Activated naive CD4-positive, alpha-beta T cell treated with anti-CD3 and anti-CD28 coated beads, Interleukin-2, amount 50 U/mL, for 16 hours (primary cell): ENCODE results near the gene PACS2.

Source experiments
- DNase-seq: peaks from one replicate; pipeline ENCODE4 v3.0.0-alpha.2; 2020

Gene PACS2

DNA sequence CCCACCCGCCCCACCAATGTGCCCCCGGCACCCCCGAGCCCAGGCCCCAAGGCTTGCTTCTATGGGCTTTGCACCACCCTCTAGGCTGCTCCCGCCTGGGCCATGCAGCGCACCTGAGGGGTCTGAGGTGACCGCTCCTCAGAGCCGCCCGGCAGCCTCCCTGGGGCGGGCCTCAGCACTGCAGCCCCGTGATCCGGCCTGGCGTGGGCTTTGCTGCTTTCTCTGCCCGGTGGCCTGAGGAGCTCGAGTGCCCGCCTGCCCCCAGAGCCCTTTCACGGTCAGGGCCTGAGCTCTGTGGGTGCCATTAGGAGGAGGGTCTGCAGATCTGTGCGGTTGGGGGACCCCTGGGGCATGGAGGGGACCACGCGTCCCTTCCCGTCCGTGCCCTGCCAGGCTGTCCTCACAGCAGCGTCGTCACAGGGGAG is 111.3 kb downstream of the PACS2 start:
- no peak for DNase-seq

DNA sequence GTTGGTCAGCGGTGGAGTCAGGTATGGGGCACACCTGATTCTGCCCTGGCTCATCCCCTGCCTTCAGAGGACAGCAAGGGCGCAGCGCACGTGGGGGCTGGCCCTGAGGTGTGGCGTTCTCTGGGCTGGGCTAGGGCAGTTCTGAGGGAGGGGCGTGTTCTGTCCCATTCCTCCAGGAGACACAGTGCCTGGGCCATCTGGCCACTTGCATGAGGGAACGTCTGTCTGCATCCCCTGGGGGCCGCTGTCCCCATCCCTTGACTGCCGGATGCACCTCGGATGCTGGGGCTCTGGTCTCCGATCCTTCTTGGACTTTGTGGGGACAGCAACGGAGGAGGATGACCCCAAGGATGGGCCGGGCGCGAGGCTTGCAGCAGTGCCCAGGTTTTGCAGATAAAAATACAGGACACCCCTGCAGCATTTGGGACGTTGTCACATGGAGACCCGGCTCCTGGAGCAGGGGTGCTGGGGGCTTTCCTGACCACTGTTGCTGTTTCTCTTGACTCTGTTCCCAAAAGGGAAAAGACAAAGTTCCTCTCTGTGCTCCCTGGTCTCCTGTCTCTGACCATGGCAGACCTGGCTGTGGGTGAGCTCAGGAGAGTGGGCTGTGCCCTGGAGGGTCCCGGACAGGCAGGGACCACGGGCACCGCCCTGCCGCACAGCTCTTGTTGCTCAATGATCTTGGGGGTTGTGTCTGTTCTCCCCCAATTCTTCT is 112.0 kb downstream of the PACS2 start:
- DNase-seq = no peak

DNA sequence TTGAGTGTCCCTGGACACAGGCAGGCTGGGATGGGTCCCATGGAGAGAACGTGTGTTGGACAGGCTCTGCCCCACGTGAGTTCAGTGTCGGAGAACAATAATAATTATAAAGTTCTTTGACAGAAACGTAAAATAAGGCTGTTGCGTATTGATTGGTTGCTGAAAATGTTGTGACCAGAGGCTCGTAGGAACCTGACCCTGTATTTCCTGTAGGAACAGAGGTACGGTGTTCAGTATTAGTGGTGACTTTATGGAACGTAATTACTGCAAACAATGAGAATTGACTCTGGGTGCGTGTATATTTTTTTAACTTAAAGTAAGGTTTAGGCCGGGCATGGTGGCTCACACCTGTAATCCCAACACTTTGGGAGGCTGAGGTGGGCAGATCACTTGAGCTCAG is 112.9 kb downstream of the PACS2 start:
- DNase-seq = no peak

DNA sequence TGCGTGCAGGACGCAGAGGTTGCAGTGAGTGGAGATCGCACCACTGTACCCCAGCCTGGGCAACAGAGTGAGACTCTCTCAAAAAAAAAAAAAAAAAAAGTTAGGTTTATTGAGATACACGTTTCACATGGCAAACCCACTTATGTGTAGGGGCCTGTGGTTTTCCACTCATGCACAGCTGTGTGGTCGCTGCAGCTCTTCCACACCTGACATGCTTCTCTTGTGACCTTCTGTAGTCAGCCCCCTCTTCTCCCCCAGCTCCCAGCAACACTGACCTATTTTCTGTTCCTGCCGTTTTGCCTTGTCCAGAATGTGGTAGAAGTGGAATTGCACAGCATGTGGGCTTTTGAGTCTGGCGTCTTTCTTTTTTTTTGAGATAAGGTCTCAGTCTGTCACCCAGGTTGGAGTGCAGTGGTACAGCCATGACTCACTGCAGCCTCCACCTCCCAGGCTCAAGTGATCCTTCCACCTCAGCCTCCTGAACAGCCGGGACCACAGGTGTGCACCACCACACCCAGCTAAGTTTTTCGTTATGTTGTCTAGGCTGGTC is 113.5 kb downstream of the PACS2 start:
- no peak for DNase-seq

DNA sequence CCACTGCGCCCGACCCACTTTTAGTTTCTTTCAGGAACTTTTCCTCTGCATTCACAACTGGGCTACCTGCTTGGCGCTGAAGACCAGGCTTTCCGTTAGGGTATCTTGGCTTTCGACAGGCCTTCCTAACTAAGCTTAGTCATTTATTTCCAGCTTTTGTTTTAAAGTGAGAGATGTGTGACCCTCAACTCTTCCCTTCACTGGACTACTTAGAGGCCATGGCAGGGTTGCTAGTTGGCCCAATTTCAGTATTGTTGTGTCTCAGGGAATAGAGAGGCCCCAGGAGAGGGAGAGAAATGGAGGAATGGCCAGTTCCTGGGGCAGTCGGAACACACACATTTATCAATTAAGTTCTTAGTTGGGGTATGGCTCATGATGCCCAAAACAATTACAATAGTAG is 115.5 kb downstream of the PACS2 start:
- no peak for DNase-seq

DNA sequence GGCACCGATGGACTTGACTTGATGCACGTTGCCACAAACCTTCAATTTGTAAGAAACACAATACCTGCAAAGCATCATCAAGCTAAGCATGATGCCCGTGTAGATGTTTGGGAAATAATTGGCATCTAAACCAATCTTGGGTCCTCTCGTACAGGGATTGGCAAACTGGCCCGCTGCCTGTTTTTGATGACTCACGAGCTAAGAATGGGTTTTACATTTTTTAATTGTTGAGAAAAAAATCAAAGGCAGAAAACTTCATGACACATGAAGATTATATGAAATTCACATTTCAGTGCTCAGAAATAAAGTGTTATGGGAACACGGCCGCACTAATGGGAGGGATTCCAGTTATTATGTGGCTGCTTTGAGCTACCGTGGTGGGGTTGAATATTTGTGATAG is 116.0 kb downstream of the PACS2 start:
- no peak for DNase-seq

DNA sequence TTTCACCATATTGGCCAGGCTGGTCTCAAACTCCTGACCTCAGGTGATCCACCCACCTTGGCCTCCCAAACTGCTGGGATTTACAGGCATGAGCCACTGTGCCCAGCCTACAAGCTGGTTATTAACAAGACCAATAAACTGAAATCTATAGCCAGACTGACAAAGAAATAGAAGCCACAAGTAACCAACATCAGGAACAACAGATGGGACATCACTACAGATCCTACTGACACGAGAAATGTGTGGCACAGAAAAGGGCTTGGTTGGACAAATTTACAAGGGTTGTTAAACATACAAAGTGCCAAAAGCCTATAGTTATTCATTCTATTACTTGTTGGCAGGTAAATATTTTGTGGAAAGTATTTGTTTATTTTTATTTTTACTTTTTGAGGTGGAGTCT is 116.7 kb downstream of the PACS2 start:
- DNase-seq = no peak

DNA sequence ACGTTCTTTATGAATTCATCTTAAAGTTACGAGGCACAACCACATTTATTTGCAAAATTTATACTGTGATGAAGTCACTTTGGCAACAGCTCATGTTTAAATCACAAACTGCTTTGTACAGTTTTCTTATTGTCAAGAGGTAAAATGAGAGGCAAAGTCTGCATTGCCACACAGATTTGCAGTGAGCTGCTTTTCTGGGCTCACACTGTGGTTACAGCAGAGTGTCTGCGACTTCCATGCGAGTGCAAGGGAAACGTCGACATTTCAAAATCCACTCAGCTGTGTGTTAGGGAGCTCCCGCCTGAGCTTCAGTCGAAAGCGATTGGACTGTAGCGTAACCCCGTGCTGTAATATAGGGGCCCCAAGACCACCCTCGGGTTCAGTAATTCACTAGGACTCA is 118.1 kb downstream of the PACS2 start:
- DNase-seq = no peak

DNA sequence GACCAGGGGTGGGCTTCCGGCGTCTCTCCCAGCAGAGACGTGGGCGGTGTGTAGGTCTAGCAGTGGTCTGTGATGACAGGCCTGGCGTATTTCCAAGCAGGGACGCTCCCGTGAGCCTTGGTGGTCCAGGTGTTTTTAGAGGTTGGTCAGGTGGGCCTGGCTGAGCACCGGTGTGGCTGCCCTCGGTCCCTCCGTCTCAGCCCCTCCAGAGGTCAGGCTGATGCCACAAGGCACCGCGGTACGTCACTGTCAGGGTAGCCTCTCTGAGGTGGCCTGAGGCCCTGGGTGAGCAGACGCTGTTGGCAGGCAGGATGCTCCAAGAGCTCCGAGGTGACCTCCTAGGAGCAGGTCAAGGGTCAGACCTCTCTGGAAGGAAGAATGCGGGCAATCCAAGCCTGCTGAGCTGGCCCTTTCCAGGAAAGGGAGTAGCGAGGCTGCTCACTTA is 118.6 kb downstream of the PACS2 start:
- DNase-seq = no peak

DNA sequence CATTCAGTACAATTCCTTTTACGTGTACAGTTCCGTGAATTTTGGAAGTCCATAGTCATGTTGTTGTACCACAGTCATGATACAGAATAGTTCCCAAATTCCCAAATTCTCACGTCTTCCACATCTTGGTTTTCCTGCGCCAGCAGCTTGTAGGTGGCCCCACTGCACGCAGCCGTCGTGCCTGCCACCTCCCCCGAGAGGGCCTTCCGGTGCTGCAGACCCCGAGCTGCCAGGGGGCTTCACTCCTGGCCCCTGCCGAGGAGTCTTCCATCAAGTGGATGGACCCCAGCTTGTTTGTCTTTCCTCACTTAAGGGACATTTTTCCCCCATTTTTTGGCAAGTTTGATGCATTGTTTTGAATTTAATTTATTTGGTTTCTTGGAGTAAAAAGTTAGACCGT is 121.9 kb downstream of the PACS2 start:
- DNase-seq = no peak

DNA sequence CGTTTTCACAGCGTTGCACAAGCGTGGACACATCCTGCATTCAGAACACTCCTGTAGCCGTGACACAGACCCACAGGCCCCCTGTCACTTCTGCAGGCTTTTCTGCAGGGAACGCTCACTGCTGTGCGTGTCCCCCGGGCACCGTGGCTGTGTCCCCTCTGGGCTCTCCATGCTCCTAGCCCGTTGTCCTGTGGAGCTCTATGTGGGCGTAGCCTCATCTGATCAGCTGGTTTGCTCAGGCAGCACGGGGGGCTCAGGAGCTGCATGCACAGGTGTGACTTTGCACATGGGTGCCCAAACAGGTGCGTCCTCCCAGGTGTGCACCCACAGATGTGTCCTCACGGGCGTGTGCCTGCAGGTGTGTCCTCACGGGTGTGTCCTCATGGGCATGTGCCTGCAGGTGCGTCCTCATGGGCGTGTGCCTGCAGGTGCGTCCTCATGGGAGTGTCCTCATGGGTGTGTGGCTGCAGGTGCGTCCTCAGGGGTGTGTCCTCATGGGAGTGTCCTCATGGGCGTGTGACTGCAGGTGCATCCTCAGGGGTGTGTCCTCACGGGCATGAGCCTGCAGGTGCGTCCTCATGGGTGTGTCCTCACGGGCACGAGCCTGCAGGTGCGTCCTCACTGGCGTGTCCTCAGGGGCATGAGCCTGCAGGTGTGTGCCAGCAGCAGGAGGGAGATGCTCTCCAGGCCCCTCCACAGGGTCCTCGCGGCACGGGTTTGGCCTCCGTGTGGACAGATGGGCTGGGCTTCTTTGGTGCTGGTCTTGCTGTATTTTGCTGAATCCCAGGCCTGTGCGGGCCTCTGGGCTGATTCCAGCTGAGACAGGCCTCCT is 122.6 kb downstream of the PACS2 start:
- DNase-seq = no peak

DNA sequence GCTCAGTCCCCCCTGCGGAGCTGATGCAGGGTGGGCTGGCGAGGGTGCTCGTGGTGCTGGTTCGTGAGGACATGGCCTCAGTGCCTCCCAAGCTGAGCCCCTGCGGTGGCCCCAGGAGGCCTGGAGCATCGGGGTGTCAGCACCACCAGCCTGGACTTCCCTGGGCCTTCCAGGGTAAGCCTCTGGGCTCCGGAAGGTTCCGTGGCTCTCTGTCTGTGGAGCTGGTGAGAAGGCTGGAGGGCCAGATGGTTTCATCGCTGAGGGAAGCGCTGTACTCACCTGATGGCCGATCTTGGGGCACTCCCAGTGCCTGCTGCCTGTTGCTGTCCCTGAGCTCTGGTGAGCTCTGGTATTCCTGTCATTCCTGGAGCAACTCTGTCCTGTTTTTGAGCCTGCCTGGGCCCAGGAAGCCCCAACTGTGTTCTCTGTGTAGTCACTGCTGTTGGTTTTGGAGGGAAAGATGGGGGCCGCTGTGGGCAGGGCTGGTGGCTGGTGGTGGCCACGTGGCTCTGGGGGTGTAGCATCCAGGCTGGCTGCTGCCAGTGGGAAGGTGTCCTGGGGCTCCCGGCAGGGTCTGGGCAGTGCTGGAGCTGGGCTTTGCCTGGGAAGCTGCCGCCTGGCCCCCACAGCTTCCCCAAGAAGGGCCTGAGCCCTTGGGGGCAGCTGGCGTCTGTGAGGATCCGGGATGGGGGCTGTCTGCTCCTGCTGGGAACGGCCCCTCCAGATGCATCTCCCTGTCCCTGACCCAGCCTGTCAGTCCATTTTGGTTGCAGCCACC is 123.4 kb downstream of the PACS2 start:
- no peak for DNase-seq

DNA sequence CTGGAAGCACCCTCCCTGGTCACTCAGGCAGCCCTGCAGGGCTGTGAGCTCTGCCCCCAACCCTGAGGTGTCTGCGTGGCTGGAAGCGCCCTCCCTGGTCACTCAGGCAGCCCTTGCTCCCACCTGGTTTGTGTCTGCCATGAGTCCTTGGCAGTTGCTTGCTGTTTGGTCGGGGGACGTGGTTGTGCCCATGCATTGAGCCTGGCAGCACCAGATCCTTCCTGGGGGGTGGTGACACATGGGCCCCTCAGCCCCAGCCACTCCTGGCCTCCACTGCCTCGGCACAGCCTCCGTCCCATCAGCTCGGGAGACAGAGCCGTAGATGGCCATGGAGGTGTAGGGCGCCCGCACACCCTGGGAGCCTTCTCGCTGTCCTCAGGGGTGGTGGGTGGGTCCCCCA is 124.6 kb downstream of the PACS2 start:
- DNase-seq = no peak

DNA sequence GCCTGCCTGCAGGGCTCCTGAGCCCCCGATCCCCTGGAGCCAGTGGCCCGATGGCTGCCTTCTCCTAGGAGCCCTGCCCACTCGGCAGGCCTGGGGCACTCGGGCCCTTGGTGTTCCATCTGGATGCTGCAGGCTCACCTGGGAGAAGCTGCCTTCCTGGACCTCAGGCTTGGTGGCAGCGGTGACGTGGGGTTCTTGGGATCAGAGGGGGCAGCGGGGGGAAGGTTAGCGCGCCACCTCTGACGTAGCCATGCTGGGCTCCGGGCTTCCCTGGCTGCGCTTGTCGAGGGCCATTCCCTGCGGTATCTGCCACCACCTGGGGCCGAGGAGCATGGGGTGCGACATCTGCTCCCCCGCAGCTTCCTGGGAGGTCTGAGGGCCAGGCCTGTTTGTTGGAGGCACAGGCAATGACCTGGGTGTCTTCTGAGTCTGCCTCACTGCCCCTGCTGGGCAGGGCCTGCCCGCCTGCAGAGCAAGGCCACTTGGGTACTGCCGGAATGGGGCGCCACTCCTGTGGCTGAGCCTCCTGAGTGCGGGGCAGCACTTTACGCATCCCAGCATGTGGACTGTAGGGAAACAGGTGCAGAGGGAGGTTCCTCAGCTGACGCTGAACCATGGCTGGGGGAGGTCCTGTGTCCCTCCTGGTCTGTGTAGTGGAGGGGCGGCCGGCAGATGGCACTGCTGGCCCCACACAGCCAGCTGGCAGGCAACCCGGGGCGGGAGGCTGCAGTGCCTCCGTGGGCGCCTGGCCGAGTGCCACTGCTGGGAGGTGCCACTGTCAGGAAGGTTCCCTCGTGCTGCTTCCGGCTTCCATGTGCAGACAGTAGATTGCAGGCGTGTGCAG is 125.4 kb downstream of the PACS2 start:
- DNase-seq = no peak

DNA sequence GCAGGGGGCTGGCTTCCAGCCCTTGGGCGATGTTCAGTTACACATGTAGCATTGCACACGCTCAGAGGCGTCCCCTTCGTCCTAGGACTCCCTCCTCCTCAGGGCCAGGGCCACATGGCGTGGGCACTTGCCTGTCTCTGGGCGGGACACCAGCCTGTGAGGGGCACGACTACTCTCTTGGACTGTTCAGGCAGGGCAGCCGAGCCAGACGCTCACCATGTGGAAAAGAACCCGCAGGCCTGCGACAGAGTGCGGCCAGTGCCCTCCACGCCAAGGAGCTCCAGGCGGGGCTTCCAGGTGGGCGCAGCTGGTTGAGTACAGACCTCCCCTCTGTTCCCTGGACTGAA is 126.0 kb downstream of the PACS2 start:
- no peak for DNase-seq

DNA sequence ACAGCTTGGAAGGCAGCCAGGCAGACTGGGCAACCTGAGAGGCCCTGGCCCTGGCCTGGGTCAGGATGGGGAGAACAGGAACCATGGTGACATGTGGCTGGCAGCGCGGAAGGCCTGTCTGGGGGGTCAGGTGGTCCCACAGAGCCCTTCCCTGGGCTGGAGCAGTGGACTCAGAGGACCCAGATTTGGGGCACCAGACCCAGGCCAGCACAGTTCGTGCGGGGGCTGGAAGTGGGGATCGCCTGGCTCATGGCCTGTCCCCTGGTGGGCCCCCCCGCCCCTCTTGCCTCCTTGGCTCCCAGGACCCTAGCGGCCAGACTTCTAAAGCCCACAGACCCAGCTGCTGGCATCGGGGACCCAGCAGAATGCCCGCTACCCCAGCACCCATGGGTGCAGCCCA is 126.4 kb downstream of the PACS2 start:
- DNase-seq = no peak

DNA sequence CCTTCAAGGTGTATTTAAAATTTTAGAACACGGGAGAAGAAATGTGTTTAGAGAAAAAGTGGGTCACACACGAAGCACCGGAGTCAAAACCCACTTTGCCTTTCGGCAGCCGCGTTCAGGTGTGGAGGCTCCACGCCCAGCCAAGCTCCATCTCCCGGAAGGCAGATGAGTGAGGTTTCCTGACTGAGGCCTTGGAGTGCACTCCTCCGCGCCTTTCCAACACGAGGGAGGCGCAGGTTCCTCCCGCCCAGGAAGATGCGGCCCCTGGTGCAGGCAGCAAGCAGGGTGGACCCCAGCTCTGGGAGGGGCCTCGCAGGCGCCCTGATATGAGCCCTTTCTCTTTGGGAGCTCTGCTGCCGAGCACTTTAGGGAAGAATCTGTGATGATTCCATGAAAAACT is 127.6 kb downstream of the PACS2 start:
- no peak for DNase-seq

DNA sequence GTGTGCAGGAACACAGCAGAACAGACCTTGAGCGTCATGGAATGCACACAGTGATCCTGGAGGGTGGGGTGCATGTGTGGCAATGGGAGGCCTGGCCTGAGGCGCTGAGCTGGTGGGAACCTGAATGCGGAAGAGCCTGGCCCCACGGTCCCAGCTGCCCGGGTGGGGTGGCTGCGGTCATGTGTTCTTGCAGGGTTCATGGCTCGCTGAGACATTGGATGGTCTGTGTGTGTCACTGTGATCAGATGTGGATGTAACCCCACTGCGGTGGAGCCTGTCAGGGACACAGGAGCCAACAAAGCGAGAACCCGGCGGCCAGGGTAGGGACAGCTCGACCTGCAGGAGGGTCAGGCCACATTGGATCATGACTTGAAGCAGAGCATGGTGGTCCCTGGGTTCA is 128.3 kb downstream of the PACS2 start:
- DNase-seq = no peak

DNA sequence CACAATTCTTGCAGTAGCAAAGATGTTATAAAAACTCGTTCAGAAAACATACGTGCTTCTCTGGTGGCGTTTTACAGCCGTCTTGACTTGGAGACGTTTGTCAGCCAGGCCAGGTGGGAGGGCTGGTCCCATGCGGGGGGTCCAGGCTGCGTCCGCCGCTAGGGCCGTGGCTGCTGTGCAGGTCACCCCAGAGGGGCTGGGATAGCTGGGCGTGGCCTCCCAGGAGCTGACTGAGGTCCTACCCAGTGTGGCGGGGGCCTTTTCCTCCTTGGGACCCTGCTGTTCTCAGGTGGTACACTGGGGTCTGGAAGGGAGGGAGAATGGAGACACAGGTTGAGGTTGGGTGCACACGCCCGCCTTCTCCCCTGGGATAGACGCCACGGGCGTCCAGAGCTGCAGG is 130.3 kb downstream of the PACS2 start:
- no peak for DNase-seq

DNA sequence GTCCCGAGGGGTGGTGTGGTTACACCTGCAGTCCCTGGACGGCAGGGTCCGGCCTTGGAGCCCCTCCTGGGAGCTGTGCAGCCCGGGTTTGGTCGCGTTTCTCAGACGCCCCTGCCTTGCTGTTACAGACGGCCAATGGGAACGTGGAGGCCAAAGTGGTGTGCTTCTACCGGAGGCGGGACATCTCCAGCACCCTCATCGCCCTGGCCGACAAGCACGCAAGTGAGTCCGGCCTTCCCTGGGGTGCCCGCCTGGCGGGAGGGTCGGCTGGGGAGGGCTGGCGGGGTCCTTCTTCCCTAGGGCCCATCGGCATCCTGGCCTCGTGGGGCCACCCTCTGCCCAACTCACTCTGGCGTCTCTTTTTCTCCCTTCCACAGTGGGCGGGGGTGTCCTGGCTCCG is 130.7 kb downstream of the PACS2 start:
- no peak for DNase-seq

DNA sequence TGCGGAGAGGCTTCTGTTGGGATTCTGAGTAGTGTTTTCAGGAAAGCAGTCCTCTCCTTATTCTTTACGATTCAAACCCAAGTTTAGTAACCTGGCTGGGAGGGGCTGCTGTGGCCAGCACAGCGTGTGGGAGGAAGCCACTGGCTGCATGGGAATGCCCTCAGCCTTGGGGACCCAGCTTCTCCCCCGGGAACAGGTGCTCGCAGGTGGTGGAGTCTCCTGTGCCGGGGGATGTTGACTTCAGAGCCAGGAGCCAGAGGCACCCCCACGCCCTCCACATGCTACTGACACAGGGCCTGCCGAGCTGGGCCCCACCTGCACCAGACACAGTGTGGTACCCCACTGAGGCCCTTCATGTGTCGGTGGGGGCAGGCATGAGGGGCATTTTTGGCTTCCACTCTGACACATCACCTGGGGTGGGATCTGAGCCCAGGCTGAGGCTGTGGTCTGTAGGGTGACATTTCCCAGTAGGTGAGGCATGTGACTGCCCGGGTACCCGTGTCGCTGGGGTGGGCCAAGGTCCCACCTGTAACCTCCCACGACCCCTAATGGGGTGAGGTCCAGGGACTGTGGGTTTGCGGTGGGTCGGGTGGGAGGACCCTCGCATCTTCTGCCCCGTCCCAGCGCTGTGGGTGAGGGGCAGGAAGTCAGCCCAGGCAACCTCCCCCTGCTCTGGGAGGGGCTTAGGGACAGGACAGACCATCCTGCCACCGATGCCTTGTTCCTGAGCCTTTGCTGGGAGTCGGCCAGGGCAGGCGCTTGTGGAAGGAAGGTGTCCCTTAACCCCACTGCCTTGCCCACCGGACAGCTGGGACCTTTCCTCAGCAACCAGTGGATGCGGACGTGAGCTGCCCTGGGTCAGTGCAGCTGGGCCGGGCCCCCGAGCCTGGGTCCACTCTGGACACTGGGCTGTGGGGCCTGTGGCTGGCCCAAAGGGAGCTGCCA is 131.6 kb downstream of the PACS2 start:
- no peak for DNase-seq
